Keratinocyte (primary cell): Measurements from ENCODE around the gene CIDEB. TPM values are rescaled to one million over a fixed set of nuclear protein-coding genes. Genes with fewer than 3 reads are reported as not detected.

Source experiments
- DNase-seq: peaks from one replicate; pipeline ENCODE4 v3.0.0-alpha.2; 2011; ENCODE audit warnings: low read depth, missing footprints, low spot score
- FAIRE-seq: peaks from 2 replicates; lab custom pipeline; 2011; peaks lifted over from hg19 to GRCh38; lab: Jason Lieb, UNC
- H2AFZ ChIP-seq: 2 replicates; pipeline ENCODE4 v1.6.0; 2012; ENCODE audit warnings: low read length, control low read depth, inconsistent platforms; ENCODE audit not compliant: control insufficient read depth
- H3K27ac ChIP-seq: 2 replicates; pipeline ENCODE4 v1.5.1; 2011; ENCODE audit warnings: low read length; ENCODE audit not compliant: control insufficient read depth, insufficient read depth
- H3K27me3 ChIP-seq: 3 replicates; pipeline ENCODE4 v1.6.0; 2011; ENCODE audit warnings: low read length; ENCODE audit not compliant: control insufficient read depth, insufficient read depth; ENCODE audit errors: extremely low read depth
- H3K36me3 ChIP-seq, 2 experiments: 2 replicates in 1 of 2; 3 replicates in 1 of 2; pipeline ENCODE4 v1.5.1; 2011; ENCODE audit warnings: low read length in 2 of 2, mild to moderate bottlenecking in 1 of 2; ENCODE audit not compliant: control insufficient read depth in 2 of 2, insufficient read depth in 2 of 2; ENCODE audit errors: extremely low read depth in 1 of 2
- H3K4me1 ChIP-seq: 3 replicates; pipeline ENCODE4 v1.5.1; 2011; ENCODE audit warnings: low read length; ENCODE audit not compliant: control insufficient read depth, insufficient read depth; ENCODE audit errors: extremely low read depth
- H3K4me2 ChIP-seq: 3 replicates; pipeline ENCODE4 v1.6.0; 2011; ENCODE audit warnings: low read depth, low read length; ENCODE audit not compliant: control insufficient read depth, insufficient read depth; ENCODE audit errors: extremely low read depth
- H3K4me3 ChIP-seq, 3 experiments: fragments of 200-600 bp in 1 of 3; sonication (generic) in 1 of 3; 2 replicates in 2 of 3; 3 replicates in 1 of 3; pipeline ENCODE4 v1.5.1; 2011 to 2016; ENCODE audit warnings: low read length in 3 of 3, mild to moderate bottlenecking in 3 of 3, control low read depth in 2 of 3, inconsistent platforms in 1 of 3, low read depth in 1 of 3, mixed read lengths in 1 of 3, mixed run types in 1 of 3, moderate library complexity in 1 of 3; ENCODE audit not compliant: control insufficient read depth in 2 of 3, insufficient read depth in 2 of 3; ENCODE audit errors: extremely low read depth in 1 of 3
- H3K79me2 ChIP-seq: 2 replicates; pipeline ENCODE4 v1.6.0; 2012; ENCODE audit warnings: low read length; ENCODE audit not compliant: control insufficient read depth, insufficient read depth
- H3K9ac ChIP-seq: 3 replicates; pipeline ENCODE4 v1.6.0; 2011; ENCODE audit warnings: low read length; ENCODE audit not compliant: control insufficient read depth, insufficient read depth; ENCODE audit errors: extremely low read depth
- H3K9me1 ChIP-seq: 3 replicates; pipeline ENCODE4 v1.6.0; 2011; ENCODE audit warnings: low read length; ENCODE audit not compliant: control insufficient read depth, insufficient read depth; ENCODE audit errors: extremely low read depth
- H3K9me3 ChIP-seq: 2 replicates; pipeline ENCODE4 v1.5.1; 2012; ENCODE audit warnings: low read depth, low read length; ENCODE audit not compliant: control insufficient read depth
- H4K20me1 ChIP-seq: 3 replicates; pipeline ENCODE4 v1.6.0; 2011; ENCODE audit warnings: low read length; ENCODE audit not compliant: control insufficient read depth, insufficient read depth; ENCODE audit errors: extremely low read depth
- EZH2 ChIP-seq: IDR thresholded peaks from one replicate; pipeline ENCODE4 v1.6.1; 2012; ENCODE audit warnings: inconsistent platforms, mild to moderate bottlenecking, low read length, moderate library complexity
- dilution Hi-C: fragments of 300-500 bp; cut with MboI; formaldehyde crosslinking; loops from one replicate; pipeline ENCODE4 v1.7.0; 2020; ENCODE audit warnings: low sequenced_read_pairs; ENCODE audit not compliant: extremely low pct_ligation_motif_present
- polyA plus RNA-seq, 5 experiments: library from polyadenylated mRNA; depleted of rRNA in 3 of 5; stranded (reverse) in 3 of 5; stranded (forward) in 1 of 5; unstranded in 1 of 5; fragments of >200 nt; gene quantifications; 1 replicate in 1 of 5; 2 replicates in 3 of 5; 3 replicates in 1 of 5; pipeline versions ENCODE4 v1.2.1 to v1.2.3, GENCODE V29; 2011 to 2012; ENCODE audit warnings: missing spikeins in 2 of 5, low read depth in 1 of 5, low replicate concordance in 1 of 5
- TF ChIP-seq, protein P1 (sequence below), 3 experiments: IDR thresholded peaks in 1 of 3; conservative IDR thresholded peaks in 1 of 3; optimal IDR thresholded peaks in 1 of 3; 2 replicates in 2 of 3; 3 replicates in 1 of 3; pipeline versions ENCODE3 to v1.5.1; 2011; ENCODE audit warnings: low read length in 3 of 3, mild to moderate bottlenecking in 3 of 3, moderate library complexity in 2 of 3, control low read depth in 1 of 3, inconsistent platforms in 1 of 3; ENCODE audit not compliant: insufficient read depth in 2 of 3; ENCODE audit errors: extremely low read depth in 1 of 3

Gene CIDEB
- polyA plus RNA-seq, 1 donor (not counting 4 experiments of a cell fraction or from before 2014, with no cell fraction given), result 3.7 TPM

DNA sequence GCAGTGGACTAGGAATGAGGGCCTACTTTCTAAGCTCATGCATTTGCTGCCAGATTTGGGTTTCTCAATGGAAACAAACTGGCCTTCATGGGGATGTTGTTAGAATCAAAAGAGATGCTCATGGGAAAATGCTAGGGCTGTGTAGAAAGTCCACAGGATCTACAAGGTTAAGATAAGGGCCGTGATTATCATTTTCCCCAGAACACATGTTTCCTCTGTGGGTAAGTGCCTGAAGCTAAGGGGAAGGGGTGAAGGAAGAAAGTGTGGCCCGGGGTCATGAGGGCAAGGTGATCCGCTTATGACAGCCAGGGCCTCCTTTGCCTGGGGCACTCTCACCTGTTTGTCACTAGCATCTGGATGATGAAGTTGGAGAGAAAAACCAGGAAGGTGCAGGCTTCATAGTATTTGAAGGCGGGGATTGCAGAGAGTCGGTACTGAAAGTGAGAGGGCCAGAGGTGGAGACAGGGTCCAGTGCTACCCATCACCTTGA is 17.3 kb upstream of the CIDEB start:
- H3K27me3 ChIP-seq, result no peaks in the 10 kb centered on the region
- H3K9me1 ChIP-seq, result no peaks in the 10 kb centered on the region
- dilution Hi-C loops, result no loop called here
- TF ChIP-seq, protein P1, sequence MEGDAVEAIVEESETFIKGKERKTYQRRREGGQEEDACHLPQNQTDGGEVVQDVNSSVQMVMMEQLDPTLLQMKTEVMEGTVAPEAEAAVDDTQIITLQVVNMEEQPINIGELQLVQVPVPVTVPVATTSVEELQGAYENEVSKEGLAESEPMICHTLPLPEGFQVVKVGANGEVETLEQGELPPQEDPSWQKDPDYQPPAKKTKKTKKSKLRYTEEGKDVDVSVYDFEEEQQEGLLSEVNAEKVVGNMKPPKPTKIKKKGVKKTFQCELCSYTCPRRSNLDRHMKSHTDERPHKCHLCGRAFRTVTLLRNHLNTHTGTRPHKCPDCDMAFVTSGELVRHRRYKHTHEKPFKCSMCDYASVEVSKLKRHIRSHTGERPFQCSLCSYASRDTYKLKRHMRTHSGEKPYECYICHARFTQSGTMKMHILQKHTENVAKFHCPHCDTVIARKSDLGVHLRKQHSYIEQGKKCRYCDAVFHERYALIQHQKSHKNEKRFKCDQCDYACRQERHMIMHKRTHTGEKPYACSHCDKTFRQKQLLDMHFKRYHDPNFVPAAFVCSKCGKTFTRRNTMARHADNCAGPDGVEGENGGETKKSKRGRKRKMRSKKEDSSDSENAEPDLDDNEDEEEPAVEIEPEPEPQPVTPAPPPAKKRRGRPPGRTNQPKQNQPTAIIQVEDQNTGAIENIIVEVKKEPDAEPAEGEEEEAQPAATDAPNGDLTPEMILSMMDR (optimal IDR thresholded peaks at IDR 0.05 in 1 of 3, IDR thresholded peaks at IDR 0.05 in 1 of 3, conservative IDR thresholded peaks at IDR 0.05 in 1 of 3; ENCODE audit: extremely low read depth in 1 of 3, insufficient read depth in 2 of 3, low read length in 3 of 3), result no peak
- no peak for TF ChIP-seq EZH2
- DNase-seq (no peak), FAIRE-seq (no peak)
- no peaks in the 10 kb centered on the region for H3K9me3 ChIP-seq
- no peak overlapping the region for H2AFZ ChIP-seq
- H3K27ac ChIP-seq, result no peak overlapping the region
- H4K20me1 ChIP-seq, result no peaks in the 10 kb centered on the region
- H3K79me2 ChIP-seq, result no peaks in the 10 kb centered on the region
- no peak overlapping the region for H3K4me3 ChIP-seq
- H3K4me1 ChIP-seq, result no peaks in the 10 kb centered on the region
- H3K9ac ChIP-seq, result no peak overlapping the region
- H3K4me2 ChIP-seq, result no peak overlapping the region
- no peaks in the 10 kb centered on the region for H3K36me3 ChIP-seq

GRCh38 chr14:24324024-24324423 is 16.2 kb upstream of the CIDEB start:
- no peak overlapping the region for H3K9ac ChIP-seq
- no peak for TF ChIP-seq EZH2
- TF ChIP-seq, protein P1 (optimal IDR thresholded peaks at IDR 0.05 in 1 of 3, IDR thresholded peaks at IDR 0.05 in 1 of 3, conservative IDR thresholded peaks at IDR 0.05 in 1 of 3; ENCODE audit: extremely low read depth in 1 of 3, insufficient read depth in 2 of 3, low read length in 3 of 3), result no peak
- H3K36me3 ChIP-seq, result no peaks in the 10 kb centered on the region
- H3K4me1 ChIP-seq, result no peaks in the 10 kb centered on the region
- no peak overlapping the region for H2AFZ ChIP-seq
- H4K20me1 ChIP-seq, result no peaks in the 10 kb centered on the region
- no peaks in the 10 kb centered on the region for H3K79me2 ChIP-seq
- H3K9me1 ChIP-seq, result no peaks in the 10 kb centered on the region
- dilution Hi-C loops, result no loop called here
- no peak for FAIRE-seq
- no peak overlapping the region for H3K4me2 ChIP-seq
- H3K4me3 ChIP-seq, result no peak overlapping the region
- no peaks in the 10 kb centered on the region for H3K9me3 ChIP-seq
- H3K27me3 ChIP-seq, result peaks cover 3% of the 10 kb centered on the region
- no peak overlapping the region for H3K27ac ChIP-seq
- DNase-seq, result no peak
